GM21737 (cell line): ENCODE data around the gene TUBGCP2.

Source experiments
- ATAC-seq: cut with Tn5 transposase; IDR thresholded peaks from one replicate; pipeline ENCODE4 v1.9.1; 2021; ENCODE audit warnings: mild to moderate bottlenecking, moderate library complexity; ENCODE audit not compliant: unreplicated experiment

The TUBGCP2 gene

GRCh38 chr10:133308421-133309099, at the start of gene TUBGCP2, which contains the start of gene ZNF511:
TUBGCP2 (minus strand) TSS chr10:133308872; CDS start chr10:133302941, 5,931 bp downstream.
ZNF511 (plus strand) TSS chr10:133308914; CDS start chr10:133308944, 30 bp downstream.
- peak; percentile 59 for ATAC-seq

GRCh38 chr10:133357285-133358161, 48.9 kb upstream of the TUBGCP2 start, which contains the start of gene FUOM:
FUOM (minus strand) TSS chr10:133358019; CDS start chr10:133358007, 12 bp downstream.
- peak; percentile 63 for ATAC-seq

- ATAC-seq, result no peak
Observed at GRCh38 chr10:133356549-133357284, 48.0 kb upstream of the TUBGCP2 start.

GRCh38 chr10:133355991-133356390, 47.3 kb upstream of the TUBGCP2 start:
- ATAC-seq, result no peak

- ATAC-seq, result no peak
Observed at GRCh38 chr10:133355266-133355665, 46.6 kb upstream of the TUBGCP2 start.

GRCh38 chr10:133354672-133355240, 46.1 kb upstream of the TUBGCP2 start:
- ATAC-seq, result no peak

- ATAC-seq, result no peak
Observed at GRCh38 chr10:133353988-133354605, 45.4 kb upstream of the TUBGCP2 start.

- ATAC-seq, result no peak
Observed at GRCh38 chr10:133353202-133353959, 44.7 kb upstream of the TUBGCP2 start.

- ATAC-seq, result no peak
Observed at GRCh38 chr10:133351408-133352318, 43.0 kb upstream of the TUBGCP2 start.

GRCh38 chr10:133350950-133351329, 42.3 kb upstream of the TUBGCP2 start:
- no peak for ATAC-seq

GRCh38 chr10:133350283-133350949, 41.7 kb upstream of the TUBGCP2 start:
- no peak for ATAC-seq

- ATAC-seq, result no peak
Observed at GRCh38 chr10:133349577-133350011, 40.9 kb upstream of the TUBGCP2 start.

- ATAC-seq, result no peak
Observed at GRCh38 chr10:133349160-133349568, 40.5 kb upstream of the TUBGCP2 start.

GRCh38 chr10:133347710-133348517, 39.2 kb upstream of the TUBGCP2 start:
- ATAC-seq, result no peak

GRCh38 chr10:133346413-133346812, 37.7 kb upstream of the TUBGCP2 start:
- ATAC-seq, result no peak

- ATAC-seq, result no peak
Observed at GRCh38 chr10:133344236-133344635, 35.6 kb upstream of the TUBGCP2 start.

GRCh38 chr10:133343558-133343957, 34.9 kb upstream of the TUBGCP2 start:
- ATAC-seq, result no peak
